ENCODE data around the gene AIMP1. TPM values are rescaled to one million over a fixed set of nuclear protein-coding genes. Genes with fewer than 3 reads are reported as not detected.
A peak's percentile ranks its signal among the peaks of the same experiment; 100 is the strongest.

The AIMP1 gene
- 38.8 TPM for total RNA-seq
- long read RNA-seq, transcript AIMP1-202 (7 exons, 2,586 nt): major isoform, 5 of 22 reads
- long read RNA-seq, partial matches to known transcripts: 5 of 22 reads
- long read RNA-seq, other reads (novel, unspliced or antisense): 12 of 22 reads

GRCh38 chr4:106315968-106316772 is at the start of gene AIMP1, which contains the start of gene TBCK:
AIMP1 (plus strand) TSS chr4:106316550; CDS start chr4:106325010, 8,460 bp downstream.
TBCK (minus strand) TSS chr4:106316209; CDS start chr4:106308960, 7,249 bp downstream.
- peak; percentile 95 for DNase-seq (ENCODE audit: low spot score)

GRCh38 chr4:106268786-106269185 is 47.6 kb upstream of the AIMP1 start:
- no peak for DNase-seq (ENCODE audit: low spot score)

GRCh38 chr4:106269711-106270110 is 46.6 kb upstream of the AIMP1 start:
- DNase-seq (ENCODE audit: low spot score): no peak

GRCh38 chr4:106270736-106271135 is 45.6 kb upstream of the AIMP1 start:
- no peak for DNase-seq (ENCODE audit: low spot score)

- no peak for DNase-seq (ENCODE audit: low spot score)
These were observed 42.5 kb upstream of the AIMP1 start for GRCh38 chr4:106273831-106274230.

- DNase-seq (ENCODE audit: low spot score): no peak
These were observed 39.1 kb upstream of the AIMP1 start for GRCh38 chr4:106277140-106277675.

GRCh38 chr4:106284227-106284626 is 32.1 kb upstream of the AIMP1 start:
- no peak for DNase-seq (ENCODE audit: low spot score)

- DNase-seq (ENCODE audit: low spot score): no peak
These were observed 29.7 kb upstream of the AIMP1 start for GRCh38 chr4:106286611-106287010.

- no peak for DNase-seq (ENCODE audit: low spot score)
These were observed 28.9 kb upstream of the AIMP1 start for GRCh38 chr4:106287353-106287969.

- DNase-seq (ENCODE audit: low spot score): no peak
These were observed 26.6 kb upstream of the AIMP1 start for GRCh38 chr4:106289737-106290136.

GRCh38 chr4:106291678-106292077 is 24.7 kb upstream of the AIMP1 start:
- no peak for DNase-seq (ENCODE audit: low spot score)

- DNase-seq (ENCODE audit: low spot score): no peak
These were observed 22.3 kb upstream of the AIMP1 start for GRCh38 chr4:106294062-106294461.

GRCh38 chr4:106297245-106298035 is 18.9 kb upstream of the AIMP1 start:
- DNase-seq (ENCODE audit: low spot score): no peak

GRCh38 chr4:106299977-106300376 is 16.4 kb upstream of the AIMP1 start:
- DNase-seq (ENCODE audit: low spot score): no peak

- DNase-seq (ENCODE audit: low spot score): no peak
These were observed 14.8 kb upstream of the AIMP1 start for GRCh38 chr4:106301393-106302061.

- DNase-seq (ENCODE audit: low spot score): no peak
These were observed 14.3 kb upstream of the AIMP1 start for GRCh38 chr4:106302062-106302438.

GRCh38 chr4:106303548-106304281 is 12.6 kb upstream of the AIMP1 start:
- no peak for DNase-seq (ENCODE audit: low spot score)

GRCh38 chr4:106304632-106305031 is 11.7 kb upstream of the AIMP1 start:
- DNase-seq (ENCODE audit: low spot score): no peak

- no peak for DNase-seq (ENCODE audit: low spot score)
These were observed 10.8 kb upstream of the AIMP1 start for GRCh38 chr4:106305435-106306055.

- DNase-seq (ENCODE audit: low spot score): no peak
These were observed 9.8 kb upstream of the AIMP1 start for GRCh38 chr4:106306561-106306960.

Data from mesenteric fat pad (tissue), 1 donor.